ENCODE results near the gene GTPBP4. TPM values are rescaled to one million over a fixed set of nuclear protein-coding genes. Genes with fewer than 3 reads are reported as not detected.
A peak's percentile ranks its signal among the peaks of the same experiment; 100 is the strongest.

GTPBP4 gene
- total and polyA plus RNA-seq, 2 of the 13 experiments (the other 11 are each of a cell fraction or from before 2014, with no cell fraction given), result 24.1 to 85.5 TPM

DNA sequence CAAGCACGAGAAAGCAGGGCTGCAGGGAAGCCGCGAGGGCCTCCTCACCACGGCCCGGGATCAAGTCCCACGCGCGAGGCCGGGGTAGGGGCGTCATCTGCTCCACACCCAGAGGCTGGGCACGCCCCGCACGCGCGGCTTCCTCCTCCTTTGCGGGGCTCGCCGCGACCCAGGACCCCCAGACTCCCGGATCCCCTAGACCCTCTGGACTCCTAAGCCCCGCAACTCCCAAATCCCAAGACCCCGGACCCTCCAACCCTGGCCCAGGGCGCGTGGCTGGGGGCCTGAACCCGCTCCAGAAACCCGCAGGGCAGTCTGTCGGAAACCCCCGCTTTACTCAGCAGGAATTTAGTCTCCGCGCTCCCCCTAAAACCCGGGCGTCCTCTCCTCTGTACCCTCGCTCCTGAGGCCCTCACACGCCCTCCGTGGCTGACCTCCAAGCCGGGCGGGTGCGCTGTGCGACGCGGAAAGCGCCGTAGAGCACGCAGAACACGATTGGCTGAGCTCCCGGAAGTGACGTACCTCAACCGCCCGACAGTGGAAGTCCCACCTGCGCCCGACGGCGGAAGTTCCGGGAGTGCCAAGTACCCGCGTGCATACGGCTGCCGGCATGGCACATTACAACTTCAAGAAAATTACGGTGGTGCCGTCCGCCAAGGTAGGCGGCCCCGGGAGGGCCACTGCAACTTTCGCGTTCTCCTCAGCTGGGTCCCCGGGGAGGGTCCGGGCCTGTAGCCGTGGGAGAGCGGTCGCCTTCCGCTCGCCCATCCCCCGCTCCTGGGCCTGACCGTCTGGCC, at the start of gene GTPBP4 (continued):
- TF ChIP-seq ZNF260 (CRISPR knock-in tag; IDR thresholded peaks at IDR 0.05; ENCODE audit: borderline replicate concordance, low read depth), result no peak
- TF ChIP-seq ZBTB1 (CRISPR knock-in tag; IDR thresholded peaks at IDR 0.05; ENCODE audit: borderline replicate concordance), result no peak
- TF ChIP-seq, protein P1, sequence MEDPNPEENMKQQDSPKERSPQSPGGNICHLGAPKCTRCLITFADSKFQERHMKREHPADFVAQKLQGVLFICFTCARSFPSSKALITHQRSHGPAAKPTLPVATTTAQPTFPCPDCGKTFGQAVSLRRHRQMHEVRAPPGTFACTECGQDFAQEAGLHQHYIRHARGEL (CRISPR knock-in tag; IDR thresholded peaks at IDR 0.05), result no peak
- TF ChIP-seq, protein P2, sequence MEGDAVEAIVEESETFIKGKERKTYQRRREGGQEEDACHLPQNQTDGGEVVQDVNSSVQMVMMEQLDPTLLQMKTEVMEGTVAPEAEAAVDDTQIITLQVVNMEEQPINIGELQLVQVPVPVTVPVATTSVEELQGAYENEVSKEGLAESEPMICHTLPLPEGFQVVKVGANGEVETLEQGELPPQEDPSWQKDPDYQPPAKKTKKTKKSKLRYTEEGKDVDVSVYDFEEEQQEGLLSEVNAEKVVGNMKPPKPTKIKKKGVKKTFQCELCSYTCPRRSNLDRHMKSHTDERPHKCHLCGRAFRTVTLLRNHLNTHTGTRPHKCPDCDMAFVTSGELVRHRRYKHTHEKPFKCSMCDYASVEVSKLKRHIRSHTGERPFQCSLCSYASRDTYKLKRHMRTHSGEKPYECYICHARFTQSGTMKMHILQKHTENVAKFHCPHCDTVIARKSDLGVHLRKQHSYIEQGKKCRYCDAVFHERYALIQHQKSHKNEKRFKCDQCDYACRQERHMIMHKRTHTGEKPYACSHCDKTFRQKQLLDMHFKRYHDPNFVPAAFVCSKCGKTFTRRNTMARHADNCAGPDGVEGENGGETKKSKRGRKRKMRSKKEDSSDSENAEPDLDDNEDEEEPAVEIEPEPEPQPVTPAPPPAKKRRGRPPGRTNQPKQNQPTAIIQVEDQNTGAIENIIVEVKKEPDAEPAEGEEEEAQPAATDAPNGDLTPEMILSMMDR (CRISPR knock-in tag; IDR thresholded peaks at IDR 0.05), result peak; percentile 97
- TF ChIP-seq, protein P3, sequence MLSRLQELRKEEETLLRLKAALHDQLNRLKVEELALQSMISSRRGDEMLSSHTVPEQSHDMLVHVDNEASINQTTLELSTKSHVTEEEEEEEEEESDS (CRISPR knock-in tag; IDR thresholded peaks at IDR 0.05; ENCODE audit: borderline replicate concordance), result no peak
- TF ChIP-seq KDM3A (CRISPR knock-in tag; IDR thresholded peaks at IDR 0.05; ENCODE audit: low read depth), result no peak; the same call in 1 of the 2 replicates
- no peak for TF ChIP-seq ARHGAP35 (CRISPR knock-in tag; IDR thresholded peaks at IDR 0.05; ENCODE audit: borderline replicate concordance)
- TF ChIP-seq, protein P4, sequence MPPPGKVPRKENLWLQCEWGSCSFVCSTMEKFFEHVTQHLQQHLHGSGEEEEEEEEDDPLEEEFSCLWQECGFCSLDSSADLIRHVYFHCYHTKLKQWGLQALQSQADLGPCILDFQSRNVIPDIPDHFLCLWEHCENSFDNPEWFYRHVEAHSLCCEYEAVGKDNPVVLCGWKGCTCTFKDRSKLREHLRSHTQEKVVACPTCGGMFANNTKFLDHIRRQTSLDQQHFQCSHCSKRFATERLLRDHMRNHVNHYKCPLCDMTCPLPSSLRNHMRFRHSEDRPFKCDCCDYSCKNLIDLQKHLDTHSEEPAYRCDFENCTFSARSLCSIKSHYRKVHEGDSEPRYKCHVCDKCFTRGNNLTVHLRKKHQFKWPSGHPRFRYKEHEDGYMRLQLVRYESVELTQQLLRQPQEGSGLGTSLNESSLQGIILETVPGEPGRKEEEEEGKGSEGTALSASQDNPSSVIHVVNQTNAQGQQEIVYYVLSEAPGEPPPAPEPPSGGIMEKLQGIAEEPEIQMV (CRISPR knock-in tag; IDR thresholded peaks at IDR 0.05; ENCODE audit: low read depth), result peak; percentile 59; the same call in 1 of the 2 replicates
- TF ChIP-seq ZNF790 (CRISPR knock-in tag; IDR thresholded peaks at IDR 0.05; ENCODE audit: borderline replicate concordance), result peak; percentile 85; the same call in 1 of the 2 replicates
- no peak for TF ChIP-seq REL (CRISPR knock-in tag; conservative IDR thresholded peaks at IDR 0.05)
- peak; percentile 95 for TF ChIP-seq ZNF709 (CRISPR knock-in tag; IDR thresholded peaks at IDR 0.05)
- TF ChIP-seq, protein P5, sequence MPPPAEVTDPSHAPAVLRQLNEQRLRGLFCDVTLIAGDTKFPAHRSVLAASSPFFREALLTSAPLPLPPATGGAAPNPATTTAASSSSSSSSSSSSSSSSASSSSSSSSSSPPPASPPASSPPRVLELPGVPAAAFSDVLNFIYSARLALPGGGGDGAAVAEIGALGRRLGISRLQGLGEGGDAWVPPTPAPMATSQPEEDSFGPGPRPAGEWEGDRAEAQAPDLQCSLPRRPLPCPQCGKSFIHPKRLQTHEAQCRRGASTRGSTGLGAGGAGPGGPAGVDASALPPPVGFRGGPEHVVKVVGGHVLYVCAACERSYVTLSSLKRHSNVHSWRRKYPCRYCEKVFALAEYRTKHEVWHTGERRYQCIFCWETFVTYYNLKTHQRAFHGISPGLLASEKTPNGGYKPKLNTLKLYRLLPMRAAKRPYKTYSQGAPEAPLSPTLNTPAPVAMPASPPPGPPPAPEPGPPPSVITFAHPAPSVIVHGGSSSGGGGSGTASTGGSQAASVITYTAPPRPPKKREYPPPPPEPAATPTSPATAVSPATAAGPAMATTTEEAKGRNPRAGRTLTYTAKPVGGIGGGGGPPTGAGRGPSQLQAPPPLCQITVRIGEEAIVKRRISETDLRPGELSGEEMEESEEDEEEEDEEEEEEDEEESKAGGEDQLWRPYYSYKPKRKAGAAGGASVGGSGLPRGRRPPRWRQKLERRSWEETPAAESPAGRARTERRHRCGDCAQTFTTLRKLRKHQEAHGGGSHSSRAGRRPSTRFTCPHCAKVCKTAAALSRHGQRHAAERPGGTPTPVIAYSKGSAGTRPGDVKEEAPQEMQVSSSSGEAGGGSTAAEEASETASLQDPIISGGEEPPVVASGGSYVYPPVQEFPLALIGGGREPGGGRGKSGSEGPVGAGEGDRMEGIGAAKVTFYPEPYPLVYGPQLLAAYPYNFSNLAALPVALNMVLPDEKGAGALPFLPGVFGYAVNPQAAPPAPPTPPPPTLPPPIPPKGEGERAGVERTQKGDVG (CRISPR knock-in tag; IDR thresholded peaks at IDR 0.05; ENCODE audit: borderline replicate concordance), result no peak
- TF ChIP-seq, protein P6, sequence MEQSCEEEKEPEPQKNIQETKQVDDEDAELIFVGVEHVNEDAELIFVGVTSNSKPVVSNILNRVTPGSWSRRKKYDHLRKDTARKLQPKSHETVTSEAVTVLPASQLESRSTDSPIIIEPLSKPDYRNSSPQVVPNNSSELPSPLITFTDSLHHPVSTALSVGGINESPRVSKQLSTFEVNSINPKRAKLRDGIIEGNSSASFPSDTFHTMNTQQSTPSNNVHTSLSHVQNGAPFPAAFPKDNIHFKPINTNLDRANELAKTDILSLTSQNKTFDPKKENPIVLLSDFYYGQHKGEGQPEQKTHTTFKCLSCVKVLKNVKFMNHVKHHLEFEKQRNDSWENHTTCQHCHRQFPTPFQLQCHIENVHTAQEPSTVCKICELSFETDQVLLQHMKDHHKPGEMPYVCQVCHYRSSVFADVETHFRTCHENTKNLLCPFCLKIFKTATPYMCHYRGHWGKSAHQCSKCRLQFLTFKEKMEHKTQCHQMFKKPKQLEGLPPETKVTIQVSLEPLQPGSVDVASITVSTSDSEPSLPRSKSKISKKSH (CRISPR knock-in tag; IDR thresholded peaks at IDR 0.05; ENCODE audit: borderline replicate concordance), result peak; percentile 76; the same call in 1 of the 2 replicates

Data from HepG2 (cell line).